ENCODE results near the gene WASHC2A. TPM values are rescaled to one million over a fixed set of nuclear protein-coding genes. Genes with fewer than 3 reads are reported as not detected.
"Not testable (repeated sequence)": the region's sequence is repeated elsewhere in the genome, so short reads cannot be mapped to it uniquely, and the experiment has no call there.

The WASHC2A gene
- total RNA-seq, 1 experiment from 2014 or later: 67.0 TPM

GRCh38 chr10:50145575-50145974, 77.8 kb downstream of the WASHC2A start:
- intact Hi-C loops (cut with micrococcal nuclease; ENCODE audit: unreplicated experiment); H3K27ac ChIP-seq (ENCODE audit: low read length); H3K9me3 ChIP-seq (ENCODE audit: control insufficient read depth, insufficient read depth, low read depth, low read length); BruUV-seq (replicated peaks); CTCF ChIA-PET; DNase-seq (ENCODE audit: low read depth, low spot score); H3K4me1 ChIP-seq (ENCODE audit: control insufficient read depth, insufficient read depth, low read length); POLR2A ChIA-PET; H3K36me3 ChIP-seq (ENCODE audit: control insufficient read depth, insufficient read depth, low read length); in situ Hi-C loops (cut with HindIII; ENCODE audit: low pct_unique_long_range_greater_than_20kb, low sequenced_read_pairs); H3K27me3 ChIP-seq (ENCODE audit: control insufficient read depth, insufficient read depth, low read length); ATAC-seq; H3K4me3 ChIP-seq (ENCODE audit: low read depth in 2 of 2, low read length in 2 of 2): not testable (repeated sequence)

- TF ChIP-seq REST (IDR thresholded peaks at IDR 0.05; ENCODE audit: insufficient read depth in 1 of 2, low read depth in 2 of 2, low read length in 1 of 2) (no peak), CTCF (IDR thresholded peaks at IDR 0.05) (no peak), POLR2AphosphoS5 (IDR thresholded peaks at IDR 0.05; ENCODE audit: low read depth, low read length) (no peak), SIN3A (IDR thresholded peaks at IDR 0.05; ENCODE audit: borderline replicate concordance, insufficient read depth, low read depth, low read length) (no peak)
These were observed 85.1 kb downstream of the WASHC2A start for GRCh38 chr10:50152792-50153272.

GRCh38 chr10:50157868-50158267, 90.1 kb downstream of the WASHC2A start:
- H3K9me3 ChIP-seq (ENCODE audit: control insufficient read depth, insufficient read depth, low read depth, low read length); H3K4me3 ChIP-seq (ENCODE audit: low read depth in 2 of 2, low read length in 2 of 2); H3K36me3 ChIP-seq (ENCODE audit: control insufficient read depth, insufficient read depth, low read length); BruUV-seq (replicated peaks); POLR2A ChIA-PET; ATAC-seq; H3K27me3 ChIP-seq (ENCODE audit: control insufficient read depth, insufficient read depth, low read length); in situ Hi-C loops (cut with HindIII; ENCODE audit: low pct_unique_long_range_greater_than_20kb, low sequenced_read_pairs); H3K27ac ChIP-seq (ENCODE audit: low read length); intact Hi-C loops (cut with micrococcal nuclease; ENCODE audit: unreplicated experiment); CTCF ChIA-PET; H3K4me1 ChIP-seq (ENCODE audit: control insufficient read depth, insufficient read depth, low read length); DNase-seq (ENCODE audit: low read depth, low spot score): not testable (repeated sequence)

More at GRCh38 chr10:50152792-50153272, 85.1 kb downstream of the WASHC2A start:
- ChIA-PET POLR2A (interaction anchor here (0.6 kb wide), 1 partner anchor 46 kb away, joined by 3 read pairs; no protein-coding TSS in a partner anchor), CTCF (no interaction called here)
- H3K4me1 ChIP-seq (ENCODE audit: control insufficient read depth, insufficient read depth, low read length): no peaks in the 10 kb centered on the region; the same call in 1 of the 2 replicates
- H3K9me3 ChIP-seq (ENCODE audit: control insufficient read depth, insufficient read depth, low read depth, low read length): no peaks in the 10 kb centered on the region
- intact Hi-C loops (cut with micrococcal nuclease; ENCODE audit: unreplicated experiment): no loop called here
- in situ Hi-C loops (cut with HindIII; ENCODE audit: low pct_unique_long_range_greater_than_20kb, low sequenced_read_pairs): no loop called here
- no TSS peak for BruUV-seq (replicated peaks)
- H3K27ac ChIP-seq (ENCODE audit: low read length): no peak overlapping the region
- no peaks in the 10 kb centered on the region; the same call in 1 of the 2 replicates for H3K27me3 ChIP-seq (ENCODE audit: control insufficient read depth, insufficient read depth, low read length)
- DNase-seq (ENCODE audit: low read depth, low spot score) (no peak), ATAC-seq (peak; percentile 78)
- H3K4me3 ChIP-seq (ENCODE audit: low read depth in 2 of 2, low read length in 2 of 2): peak overlapping the region; percentile 5 to 16; a peak in 2 of 4 replicates
- H3K36me3 ChIP-seq (ENCODE audit: control insufficient read depth, insufficient read depth, low read length): no peaks in the 10 kb centered on the region

GRCh38 chr10:50159856-50160255, 92.1 kb downstream of the WASHC2A start:
- DNase-seq (ENCODE audit: low read depth, low spot score); H3K36me3 ChIP-seq (ENCODE audit: control insufficient read depth, insufficient read depth, low read length); BruUV-seq (replicated peaks); POLR2A ChIA-PET; H3K4me1 ChIP-seq (ENCODE audit: control insufficient read depth, insufficient read depth, low read length); H3K27me3 ChIP-seq (ENCODE audit: control insufficient read depth, insufficient read depth, low read length); CTCF ChIA-PET; H3K27ac ChIP-seq (ENCODE audit: low read length); in situ Hi-C loops (cut with HindIII; ENCODE audit: low pct_unique_long_range_greater_than_20kb, low sequenced_read_pairs); H3K9me3 ChIP-seq (ENCODE audit: control insufficient read depth, insufficient read depth, low read depth, low read length); intact Hi-C loops (cut with micrococcal nuclease; ENCODE audit: unreplicated experiment); H3K4me3 ChIP-seq (ENCODE audit: low read depth in 2 of 2, low read length in 2 of 2); ATAC-seq: not testable (repeated sequence)

GRCh38 chr10:50165038-50165437, 97.3 kb downstream of the WASHC2A start:
- in situ Hi-C loops (cut with HindIII; ENCODE audit: low pct_unique_long_range_greater_than_20kb, low sequenced_read_pairs); BruUV-seq (replicated peaks); H3K4me3 ChIP-seq (ENCODE audit: low read depth in 2 of 2, low read length in 2 of 2); H3K27ac ChIP-seq (ENCODE audit: low read length); CTCF ChIA-PET; intact Hi-C loops (cut with micrococcal nuclease; ENCODE audit: unreplicated experiment); POLR2A ChIA-PET; DNase-seq (ENCODE audit: low read depth, low spot score); H3K4me1 ChIP-seq (ENCODE audit: control insufficient read depth, insufficient read depth, low read length); H3K27me3 ChIP-seq (ENCODE audit: control insufficient read depth, insufficient read depth, low read length); H3K9me3 ChIP-seq (ENCODE audit: control insufficient read depth, insufficient read depth, low read depth, low read length); H3K36me3 ChIP-seq (ENCODE audit: control insufficient read depth, insufficient read depth, low read length): not testable (repeated sequence)
- 0 out of 2 replicates have a peak, but pooled peaks have one; percentile 62 for ATAC-seq
